ENCODE results near the gene LDLRAD4.

The LDLRAD4 gene

GRCh38 chr18:13448335-13448795, 229.8 kb downstream of the LDLRAD4 start:
- no peak for TF ChIP-seq CTCF (conservative IDR thresholded peaks at IDR 0.05; ENCODE audit: low read depth, low read length)
- no peak for DNase-seq (ENCODE audit: low read depth)
- no peak overlapping the region for H3K4me3 ChIP-seq (ENCODE audit: low read length)

GRCh38 chr18:13449651-13450050, 231.1 kb downstream of the LDLRAD4 start:
- no peak overlapping the region for H3K4me3 ChIP-seq (ENCODE audit: low read length)
- no peak for DNase-seq (ENCODE audit: low read depth)
- no peak for TF ChIP-seq CTCF (conservative IDR thresholded peaks at IDR 0.05; ENCODE audit: low read depth, low read length)

- no peak for TF ChIP-seq CTCF (conservative IDR thresholded peaks at IDR 0.05; ENCODE audit: low read depth, low read length)
- DNase-seq (ENCODE audit: low read depth) = no peak
- H3K4me3 ChIP-seq (ENCODE audit: low read length) = no peak overlapping the region
Measured at GRCh38 chr18:13450289-13451212, 232.0 kb downstream of the LDLRAD4 start.

GRCh38 chr18:13451213-13451540, 232.6 kb downstream of the LDLRAD4 start:
- DNase-seq (ENCODE audit: low read depth) = no peak
- no peak overlapping the region for H3K4me3 ChIP-seq (ENCODE audit: low read length)
- TF ChIP-seq CTCF (conservative IDR thresholded peaks at IDR 0.05; ENCODE audit: low read depth, low read length) = no peak

- DNase-seq (ENCODE audit: low read depth) = no peak
- no peak overlapping the region for H3K4me3 ChIP-seq (ENCODE audit: low read length)
- TF ChIP-seq CTCF (conservative IDR thresholded peaks at IDR 0.05; ENCODE audit: low read depth, low read length) = no peak
Measured at GRCh38 chr18:13451661-13452387, 233.3 kb downstream of the LDLRAD4 start.

- peak; percentile 48 for DNase-seq (ENCODE audit: low read depth)
- no peak for TF ChIP-seq CTCF (conservative IDR thresholded peaks at IDR 0.05; ENCODE audit: low read depth, low read length)
- H3K4me3 ChIP-seq (ENCODE audit: low read length) = no peak overlapping the region
Measured at GRCh38 chr18:13452388-13452811, 233.8 kb downstream of the LDLRAD4 start.

Data from retinal pigment epithelial cell (primary cell).